GM19455 (cell line): ENCODE measurements around the gene AOAH.

Experiments
- ATAC-seq: cut with Tn5 transposase; IDR thresholded peaks from one replicate; pipeline ENCODE4 v1.9.1; 2021; ENCODE audit not compliant: unreplicated experiment

Gene AOAH

GRCh38 chr7:36723951-36724664 lies at the start of gene AOAH:
Gene AOAH (minus strand): TSS chr7:36724494. CDS start chr7:36724148, 346 bp downstream.
- peak; percentile 88 for ATAC-seq

- ATAC-seq: no peak
Observed at GRCh38 chr7:36766451-36766850, 42.2 kb upstream of the AOAH start.

GRCh38 chr7:36765605-36766004 lies 41.3 kb upstream of the AOAH start:
- no peak for ATAC-seq

GRCh38 chr7:36764929-36765328 lies 40.6 kb upstream of the AOAH start:
- ATAC-seq: no peak

GRCh38 chr7:36763132-36763816 lies 39.0 kb upstream of the AOAH start:
- ATAC-seq: no peak

GRCh38 chr7:36762394-36762793 lies 38.1 kb upstream of the AOAH start:
- ATAC-seq: no peak

- no peak for ATAC-seq
Observed at GRCh38 chr7:36761835-36762234, 37.5 kb upstream of the AOAH start.

- no peak for ATAC-seq
Observed at GRCh38 chr7:36760856-36761762, 36.8 kb upstream of the AOAH start.

GRCh38 chr7:36758879-36759278 lies 34.6 kb upstream of the AOAH start:
- ATAC-seq: no peak

- ATAC-seq: no peak
Observed at GRCh38 chr7:36755484-36755883, 31.2 kb upstream of the AOAH start.

GRCh38 chr7:36752026-36752711 lies 27.9 kb upstream of the AOAH start:
- ATAC-seq: no peak

GRCh38 chr7:36750451-36750850 lies 26.2 kb upstream of the AOAH start:
- ATAC-seq: no peak

GRCh38 chr7:36749282-36749960 lies 25.1 kb upstream of the AOAH start:
- no peak for ATAC-seq

GRCh38 chr7:36748017-36748487 lies 23.8 kb upstream of the AOAH start:
- no peak for ATAC-seq

GRCh38 chr7:36747280-36748016 lies 23.2 kb upstream of the AOAH start:
- no peak for ATAC-seq

- no peak for ATAC-seq
Observed at GRCh38 chr7:36746347-36746746, 22.1 kb upstream of the AOAH start.

GRCh38 chr7:36742911-36743775 lies 18.8 kb upstream of the AOAH start:
- ATAC-seq: no peak

GRCh38 chr7:36741866-36742265 lies 17.6 kb upstream of the AOAH start:
- ATAC-seq: no peak

- no peak for ATAC-seq
Observed at GRCh38 chr7:36739351-36739750, 15.1 kb upstream of the AOAH start.
